HepG2 (cell line): ENCODE results near the gene VWA7. TPM values are rescaled to one million over a fixed set of nuclear protein-coding genes. Genes with fewer than 3 reads are reported as not detected.

Source experiments
- CAMTA2 ChIP-seq: sonication (generic); formaldehyde crosslinking; IDR thresholded peaks from 2 replicates; pipeline ENCODE4 v1.4.0; 2020; ENCODE audit warnings: mild to moderate bottlenecking, missing genetic modification reagents, borderline replicate concordance
- CCDC6 ChIP-seq: sonication (generic); formaldehyde crosslinking; IDR thresholded peaks from 2 replicates; pipeline ENCODE4 v1.8.1; 2022; ENCODE audit warnings: mild to moderate bottlenecking, missing genetic modification reagents, moderate library complexity
- CREB3 ChIP-seq: sonication (generic); formaldehyde crosslinking; IDR thresholded peaks from 2 replicates; pipeline ENCODE4 v1.5.0; 2020; ENCODE audit warnings: missing genetic modification reagents
- DMAP1 ChIP-seq: IDR thresholded peaks from 2 replicates; pipeline ENCODE4 v1.6.1; 2016
- EHMT2 ChIP-seq: fragments of 200-600 bp; sonication (generic); IDR thresholded peaks from 2 replicates; pipeline ENCODE4 v1.7.0; 2017; ENCODE audit warnings: antibody characterized with exemption, low read depth, low read length, borderline replicate concordance
- FIP1L1 ChIP-seq: fragments of 200-400 bp; formaldehyde crosslinking; IDR thresholded peaks from 2 replicates; pipeline ENCODE4 v1.6.1; 2018; ENCODE audit warnings: low read depth, mild to moderate bottlenecking, low read length, moderate library complexity, borderline replicate concordance; ENCODE audit not compliant: insufficient read depth
- GABPA ChIP-seq, 2 experiments: IDR thresholded peaks; 2 replicates each; pipeline ENCODE4 v1.6.1; 2011 to 2016; ENCODE audit warnings: low read depth in 2 of 2, low read length in 1 of 2, missing biosample characterization in 1 of 2, missing genetic modification characterization in 1 of 2
- HIC2 ChIP-seq: sonication (generic); formaldehyde crosslinking; IDR thresholded peaks from 2 replicates; pipeline ENCODE4 v1.9.0; 2022; ENCODE audit warnings: low read depth, missing genetic modification reagents
- HOXA5 ChIP-seq: sonication (generic); formaldehyde crosslinking; IDR thresholded peaks from 2 replicates; pipeline ENCODE4 v1.4.0; 2020; ENCODE audit warnings: missing genetic modification reagents
- KAT7 ChIP-seq: IDR thresholded peaks from 2 replicates; pipeline ENCODE4 v1.6.1; 2018; ENCODE audit warnings: borderline replicate concordance, missing compliant biosample characterization
- STAT5B ChIP-seq: sonication (generic); formaldehyde crosslinking; IDR thresholded peaks from 2 replicates; pipeline ENCODE4 v1.4.0; 2020; ENCODE audit warnings: missing genetic modification reagents
- TCF12 ChIP-seq, 2 experiments: fragments of 450-650 bp in 1 of 2; sonication (generic) in 1 of 2; formaldehyde crosslinking in 1 of 2; IDR thresholded peaks; 2 replicates each; pipeline versions ENCODE4 v1.6.1 to v1.8.0; 2017 to 2022; ENCODE audit warnings: antibody characterized with exemption in 1 of 2, mild to moderate bottlenecking in 1 of 2, missing genetic modification reagents in 1 of 2, moderate library complexity in 1 of 2
- TP53 ChIP-seq: sonication (generic); formaldehyde crosslinking; conservative IDR thresholded peaks from 2 replicates; pipeline ENCODE4 v1.4.0; 2020; ENCODE audit warnings: missing genetic modification reagents
- ZNF225 ChIP-seq: sonication (generic); formaldehyde crosslinking; IDR thresholded peaks from 2 replicates; pipeline ENCODE4 v1.4.0; 2020; ENCODE audit warnings: mild to moderate bottlenecking, missing genetic modification reagents
- ZNF484 ChIP-seq: sonication (generic); formaldehyde crosslinking; IDR thresholded peaks from 2 replicates; pipeline ENCODE4 v1.5.1; 2020; ENCODE audit warnings: mild to moderate bottlenecking, low read depth, missing genetic modification reagents, borderline replicate concordance
- ZNF562 ChIP-seq: sonication (generic); formaldehyde crosslinking; IDR thresholded peaks from 2 replicates; pipeline ENCODE4 v1.8.0; 2022; ENCODE audit warnings: missing genetic modification reagents, borderline replicate concordance
- ZNF678 ChIP-seq: sonication (generic); formaldehyde crosslinking; IDR thresholded peaks from 2 replicates; pipeline ENCODE4 v1.4.0; 2020; ENCODE audit warnings: mild to moderate bottlenecking, missing genetic modification reagents
- polyA plus RNA-seq, 8 experiments: library from polyadenylated mRNA; depleted of rRNA in 3 of 8; stranded (reverse) in 7 of 8; unstranded in 1 of 8; fragments of >200 nt; fragmentation: Illumina TruSeq in 4 of 8; extraction: Trizol in 4 of 8; gene quantifications; 2 replicates each; pipeline versions ENCODE4 v1.2.1 to v1.2.3, GENCODE V29; 2011 to 2016; ENCODE audit warnings: low read depth in 4 of 8, missing spikeins in 1 of 8, mixed read lengths in 1 of 8; ENCODE audit not compliant: insufficient read depth in 1 of 8
- total RNA-seq, 5 experiments: library from RNA; depleted of rRNA; stranded (reverse); fragments of >200 nt; fragmentation: Illumina TruSeq; extraction: Trizol; gene quantifications; 2 replicates each; pipeline ENCODE4 v1.2.3, GENCODE V29; 2016; ENCODE audit warnings: low read depth in 1 of 5
- TF ChIP-seq, protein P1 (sequence below): sonication (generic); formaldehyde crosslinking; IDR thresholded peaks from 2 replicates; pipeline ENCODE4 v1.4.0; 2020; ENCODE audit warnings: mild to moderate bottlenecking, missing genetic modification reagents, borderline replicate concordance
- TF ChIP-seq, protein P2 (sequence below): sonication (generic); formaldehyde crosslinking; IDR thresholded peaks from 2 replicates; pipeline ENCODE4 v1.5.1; 2020; ENCODE audit warnings: missing genetic modification reagents, mild to moderate bottlenecking, borderline replicate concordance

The VWA7 gene
- total and polyA plus RNA-seq, 2 of the 13 experiments (the other 11 are each of a cell fraction or from before 2014, with no cell fraction given), result 0.86 to 3.3 TPM

- TF ChIP-seq, protein P1, sequence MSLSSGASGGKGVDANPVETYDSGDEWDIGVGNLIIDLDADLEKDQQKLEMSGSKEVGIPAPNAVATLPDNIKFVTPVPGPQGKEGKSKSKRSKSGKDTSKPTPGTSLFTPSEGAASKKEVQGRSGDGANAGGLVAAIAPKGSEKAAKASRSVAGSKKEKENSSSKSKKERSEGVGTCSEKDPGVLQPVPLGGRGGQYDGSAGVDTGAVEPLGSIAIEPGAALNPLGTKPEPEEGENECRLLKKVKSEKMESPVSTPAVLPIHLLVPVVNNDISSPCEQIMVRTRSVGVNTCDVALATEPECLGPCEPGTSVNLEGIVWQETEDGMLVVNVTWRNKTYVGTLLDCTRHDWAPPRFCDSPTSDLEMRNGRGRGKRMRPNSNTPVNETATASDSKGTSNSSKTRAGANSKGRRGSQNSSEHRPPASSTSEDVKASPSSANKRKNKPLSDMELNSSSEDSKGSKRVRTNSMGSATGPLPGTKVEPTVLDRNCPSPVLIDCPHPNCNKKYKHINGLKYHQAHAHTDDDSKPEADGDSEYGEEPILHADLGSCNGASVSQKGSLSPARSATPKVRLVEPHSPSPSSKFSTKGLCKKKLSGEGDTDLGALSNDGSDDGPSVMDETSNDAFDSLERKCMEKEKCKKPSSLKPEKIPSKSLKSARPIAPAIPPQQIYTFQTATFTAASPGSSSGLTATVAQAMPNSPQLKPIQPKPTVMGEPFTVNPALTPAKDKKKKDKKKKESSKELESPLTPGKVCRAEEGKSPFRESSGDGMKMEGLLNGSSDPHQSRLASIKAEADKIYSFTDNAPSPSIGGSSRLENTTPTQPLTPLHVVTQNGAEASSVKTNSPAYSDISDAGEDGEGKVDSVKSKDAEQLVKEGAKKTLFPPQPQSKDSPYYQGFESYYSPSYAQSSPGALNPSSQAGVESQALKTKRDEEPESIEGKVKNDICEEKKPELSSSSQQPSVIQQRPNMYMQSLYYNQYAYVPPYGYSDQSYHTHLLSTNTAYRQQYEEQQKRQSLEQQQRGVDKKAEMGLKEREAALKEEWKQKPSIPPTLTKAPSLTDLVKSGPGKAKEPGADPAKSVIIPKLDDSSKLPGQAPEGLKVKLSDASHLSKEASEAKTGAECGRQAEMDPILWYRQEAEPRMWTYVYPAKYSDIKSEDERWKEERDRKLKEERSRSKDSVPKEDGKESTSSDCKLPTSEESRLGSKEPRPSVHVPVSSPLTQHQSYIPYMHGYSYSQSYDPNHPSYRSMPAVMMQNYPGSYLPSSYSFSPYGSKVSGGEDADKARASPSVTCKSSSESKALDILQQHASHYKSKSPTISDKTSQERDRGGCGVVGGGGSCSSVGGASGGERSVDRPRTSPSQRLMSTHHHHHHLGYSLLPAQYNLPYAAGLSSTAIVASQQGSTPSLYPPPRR, result peak; percentile 69; the same call in 1 of the 2 replicates
- TF ChIP-seq KAT7 (peak; percentile 91; the same call in 1 of the 2 replicates), EHMT2 (no peak), DMAP1 (CRISPR knock-in tag) (peak; percentile 89), STAT5B (CRISPR knock-in tag) (peak; percentile 39; the same call in 1 of the 2 replicates), CCDC6 (CRISPR knock-in tag) (no peak), ZNF562 (CRISPR knock-in tag) (no peak), HIC2 (no peak), FIP1L1 (peak; percentile 66; the same call in 1 of the 2 replicates), CAMTA2 (CRISPR knock-in tag) (peak; percentile 58; the same call in 1 of the 2 replicates), HOXA5 (CRISPR knock-in tag) (peak; percentile 37; the same call in 1 of the 2 replicates), TP53 (CRISPR knock-in tag) (0 out of 2 replicates have a peak, but pooled peaks have one; percentile 16), GABPA (IDR thresholded peaks at IDR 0.05; ENCODE audit: low read depth, low read length) (no peak), GABPA (CRISPR knock-in tag; IDR thresholded peaks at IDR 0.05; ENCODE audit: low read depth) (peak; percentile 67), ZNF484 (CRISPR knock-in tag) (0 out of 2 replicates have a peak, but pooled peaks have one; percentile 61), TCF12 (IDR thresholded peaks at IDR 0.05) (no peak), TCF12 (CRISPR knock-in tag; IDR thresholded peaks at IDR 0.05) (no peak), ZNF678 (no peak), CREB3 (peak; percentile 59; the same call in 1 of the 2 replicates), ZNF225 (CRISPR knock-in tag) (peak; percentile 54)
- TF ChIP-seq, protein P2, sequence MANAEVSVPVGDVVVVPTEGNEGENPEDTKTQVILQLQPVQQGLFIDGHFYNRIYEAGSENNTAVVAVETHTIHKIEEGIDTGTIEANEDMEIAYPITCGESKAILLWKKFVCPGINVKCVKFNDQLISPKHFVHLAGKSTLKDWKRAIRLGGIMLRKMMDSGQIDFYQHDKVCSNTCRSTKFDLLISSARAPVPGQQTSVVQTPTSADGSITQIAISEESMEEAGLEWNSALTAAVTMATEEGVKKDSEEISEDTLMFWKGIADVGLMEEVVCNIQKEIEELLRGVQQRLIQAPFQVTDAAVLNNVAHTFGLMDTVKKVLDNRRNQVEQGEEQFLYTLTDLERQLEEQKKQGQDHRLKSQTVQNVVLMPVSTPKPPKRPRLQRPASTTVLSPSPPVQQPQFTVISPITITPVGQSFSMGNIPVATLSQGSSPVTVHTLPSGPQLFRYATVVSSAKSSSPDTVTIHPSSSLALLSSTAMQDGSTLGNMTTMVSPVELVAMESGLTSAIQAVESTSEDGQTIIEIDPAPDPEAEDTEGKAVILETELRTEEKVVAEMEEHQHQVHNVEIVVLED (CRISPR knock-in tag), result no peak; the same call in 1 of the 2 replicates
Measured at GRCh38 chr6:31736021-31736767, 40.9 kb downstream of the VWA7 start, which contains the start of gene CLIC1 (continued).
